OCI-LY7 (cell line): ENCODE measurements around the gene ELOVL1. TPM values are rescaled to one million over a fixed set of nuclear protein-coding genes. Genes with fewer than 3 reads are reported as not detected.

Experiments used
- BruUV-seq: library from RNA; stranded (reverse); fragments of 400-500 nt; replicated peaks from 2 replicates; lab custom pipeline; 2021; lab: Mats Ljungman, UMichigan
- CTCF ChIA-PET: fragments of 300-600 bp; sonication (Branson Sonifier 250); formaldehyde crosslinking; loops from one replicate; lab custom pipeline; 2022; ENCODE audit warnings: antibody characterized with exemption; ENCODE audit not compliant: unreplicated experiment; lab: Charles Lee
- POLR2A ChIA-PET: fragments of 300-600 bp; sonication (Branson Sonifier 250); formaldehyde crosslinking; loops from one replicate; lab custom pipeline; 2022; ENCODE audit warnings: antibody characterized with exemption; lab: Charles Lee
- DNase-seq: peaks from one replicate; pipeline ENCODE4 v3.0.0-alpha.2; 2015; ENCODE audit warnings: low spot score
- H2AFZ ChIP-seq: fragments of 200-600 bp; sonication (generic), shearing (Covaris generic); 2 replicates; pipeline ENCODE4 v1.6.1; 2014; ENCODE audit warnings: mild to moderate bottlenecking, antibody characterized with exemption, low read length, moderate library complexity
- H3K27ac ChIP-seq: fragments of 200-600 bp; sonication (generic); 2 replicates; pipeline ENCODE4 v1.5.1; 2014; ENCODE audit warnings: mixed run types, low read depth, mild to moderate bottlenecking, moderate library complexity, low read length, inconsistent platforms; ENCODE audit not compliant: poor library complexity, severe bottlenecking
- H3K36me3 ChIP-seq: fragments of 200-600 bp; sonication (generic); 2 replicates; pipeline ENCODE4 v1.6.1; 2014; ENCODE audit warnings: mild to moderate bottlenecking, antibody characterized with exemption, low read length, moderate library complexity, mixed read lengths; ENCODE audit not compliant: insufficient read depth
- H3K4me1 ChIP-seq: fragments of 200-600 bp; sonication (generic); 2 replicates; pipeline ENCODE4 v1.5.1; 2014; ENCODE audit warnings: mild to moderate bottlenecking, low read length; ENCODE audit not compliant: insufficient read depth, poor library complexity, severe bottlenecking
- H3K4me2 ChIP-seq: fragments of 200-600 bp; sonication (generic); 2 replicates; pipeline ENCODE4 v1.6.1; 2014; ENCODE audit warnings: mild to moderate bottlenecking, low read length
- H3K4me3 ChIP-seq: fragments of 200-600 bp; sonication (generic); 2 replicates; pipeline ENCODE4 v1.5.1; 2014; ENCODE audit warnings: mild to moderate bottlenecking, low read depth, low read length; ENCODE audit not compliant: poor library complexity, severe bottlenecking
- H3K79me2 ChIP-seq: fragments of 200-600 bp; sonication (generic); 2 replicates; pipeline ENCODE4 v1.6.1; 2016; ENCODE audit warnings: low read depth, mild to moderate bottlenecking, low read length, moderate library complexity, mixed read lengths; ENCODE audit not compliant: insufficient read depth
- H3K9me2 ChIP-seq: fragments of 200-600 bp; sonication (generic); 2 replicates; pipeline ENCODE4 v1.6.1; 2016; ENCODE audit warnings: mild to moderate bottlenecking, low read length, mixed read lengths; ENCODE audit not compliant: insufficient read depth
- H3K9me3 ChIP-seq: fragments of 200-600 bp; sonication (generic); 2 replicates; pipeline ENCODE4 v1.6.1; 2014; ENCODE audit warnings: mild to moderate bottlenecking, mixed run types, low read length, mixed read lengths
- H4K20me1 ChIP-seq: fragments of 200-600 bp; sonication (generic); 2 replicates; pipeline ENCODE4 v1.6.1; 2014; ENCODE audit warnings: mild to moderate bottlenecking, antibody characterized with exemption, low read length, moderate library complexity, mixed read lengths; ENCODE audit not compliant: insufficient read depth
- EZH2phosphoT487 ChIP-seq: fragments of 200-600 bp; sonication (generic); IDR thresholded peaks from 2 replicates; pipeline ENCODE4 v1.6.1; 2018; ENCODE audit warnings: low read depth, borderline replicate concordance, mild to moderate bottlenecking, mixed run types, antibody characterized with exemption, low read length, moderate library complexity, mixed read lengths
- intact Hi-C: fragments of 100-400 bp; cut with micrococcal nuclease; formaldehyde crosslinking; loops from one replicate; pipeline ENCODE4 v1.10.0; 2022; ENCODE audit not compliant: unreplicated experiment
- total RNA-seq, 2 experiments: library from RNA; depleted of rRNA in 1 of 2; stranded (reverse); fragments of >200 nt in 1 of 2; shearing (Covaris generic) in 1 of 2; gene quantifications; 2 replicates each; pipeline ENCODE4 v1.2.3, GENCODE V29; 2014 to 2022
- TF ChIP-seq, protein P1 (sequence below): fragments of 200-600 bp; sonication (generic); conservative IDR thresholded peaks from 2 replicates; pipeline ENCODE4 v1.5.1; 2014; ENCODE audit warnings: mild to moderate bottlenecking, antibody characterized with exemption, low read length, moderate library complexity, mixed read lengths

ELOVL1 gene
- total RNA-seq, 2 experiments from 2014 or later = 35.9 to 43.9 TPM

GRCh38 chr1:43340559-43340958 is 27.3 kb downstream of the ELOVL1 start:
- no peak for TF ChIP-seq EZH2phosphoT487
- TF ChIP-seq, protein P1, sequence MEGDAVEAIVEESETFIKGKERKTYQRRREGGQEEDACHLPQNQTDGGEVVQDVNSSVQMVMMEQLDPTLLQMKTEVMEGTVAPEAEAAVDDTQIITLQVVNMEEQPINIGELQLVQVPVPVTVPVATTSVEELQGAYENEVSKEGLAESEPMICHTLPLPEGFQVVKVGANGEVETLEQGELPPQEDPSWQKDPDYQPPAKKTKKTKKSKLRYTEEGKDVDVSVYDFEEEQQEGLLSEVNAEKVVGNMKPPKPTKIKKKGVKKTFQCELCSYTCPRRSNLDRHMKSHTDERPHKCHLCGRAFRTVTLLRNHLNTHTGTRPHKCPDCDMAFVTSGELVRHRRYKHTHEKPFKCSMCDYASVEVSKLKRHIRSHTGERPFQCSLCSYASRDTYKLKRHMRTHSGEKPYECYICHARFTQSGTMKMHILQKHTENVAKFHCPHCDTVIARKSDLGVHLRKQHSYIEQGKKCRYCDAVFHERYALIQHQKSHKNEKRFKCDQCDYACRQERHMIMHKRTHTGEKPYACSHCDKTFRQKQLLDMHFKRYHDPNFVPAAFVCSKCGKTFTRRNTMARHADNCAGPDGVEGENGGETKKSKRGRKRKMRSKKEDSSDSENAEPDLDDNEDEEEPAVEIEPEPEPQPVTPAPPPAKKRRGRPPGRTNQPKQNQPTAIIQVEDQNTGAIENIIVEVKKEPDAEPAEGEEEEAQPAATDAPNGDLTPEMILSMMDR = no peak
- BruUV-seq = no TSS peak
- Histone ChIP-seq H3K4me1 (no peaks in the 10 kb centered on the region), H4K20me1 (no peaks in the 10 kb centered on the region), H3K27ac (no peak overlapping the region), H3K36me3 (no peaks in the 10 kb centered on the region), H3K9me2 (no peaks in the 10 kb centered on the region), H3K4me2 (no peak overlapping the region), H3K79me2 (no peaks in the 10 kb centered on the region), H3K9me3 (no peaks in the 10 kb centered on the region), H3K4me3 (no peak overlapping the region), H2AFZ (no peak overlapping the region)
- no peak for DNase-seq
- intact Hi-C loops = no loop called here
- CTCF ChIA-PET = no interaction called here
- POLR2A ChIA-PET = no interaction called here

- intact Hi-C loops = no loop called here
- H3K9me3 ChIP-seq = no peaks in the 10 kb centered on the region
- no peak for DNase-seq
- no peaks in the 10 kb centered on the region for H3K9me2 ChIP-seq
- BruUV-seq = no TSS peak
- no peaks in the 10 kb centered on the region for H3K79me2 ChIP-seq
- no peaks in the 10 kb centered on the region for H3K36me3 ChIP-seq
- no peak for TF ChIP-seq EZH2phosphoT487
- TF ChIP-seq, protein P1 = no peak
- CTCF ChIA-PET = no interaction called here
- no peak overlapping the region for H2AFZ ChIP-seq
- H3K4me3 ChIP-seq = no peak overlapping the region
- no peaks in the 10 kb centered on the region for H4K20me1 ChIP-seq
- H3K4me2 ChIP-seq = no peak overlapping the region
- H3K4me1 ChIP-seq = no peaks in the 10 kb centered on the region
- POLR2A ChIA-PET = no interaction called here
- H3K27ac ChIP-seq = no peak overlapping the region
Observed at GRCh38 chr1:43339584-43340232, 28.1 kb downstream of the ELOVL1 start.

DNA sequence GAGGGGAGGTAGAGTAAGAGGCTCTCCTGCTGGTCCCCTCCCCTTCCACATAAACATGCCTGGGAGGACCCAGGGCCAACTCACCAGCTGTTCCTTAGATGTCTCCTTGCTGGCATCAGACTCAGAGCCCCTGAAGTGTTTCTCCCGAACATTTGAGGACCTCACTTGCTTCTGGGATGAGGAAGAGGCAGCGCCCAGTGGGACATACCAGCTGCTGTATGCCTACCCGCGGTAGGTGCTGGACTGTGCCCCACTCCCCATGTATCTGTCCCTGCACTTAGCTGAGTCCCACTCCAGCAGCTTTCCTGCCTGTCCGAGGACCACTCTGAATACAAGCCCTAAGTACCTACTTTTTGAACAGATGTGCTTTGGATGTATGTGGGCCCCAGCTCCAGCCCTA is 29.8 kb downstream of the ELOVL1 start:
- H3K4me1 ChIP-seq = no peaks in the 10 kb centered on the region
- POLR2A ChIA-PET = no interaction called here
- H3K36me3 ChIP-seq = no peaks in the 10 kb centered on the region
- CTCF ChIA-PET = no interaction called here
- intact Hi-C loops = no loop called here
- no peaks in the 10 kb centered on the region for H3K79me2 ChIP-seq
- no peaks in the 10 kb centered on the region for H3K9me3 ChIP-seq
- no peak overlapping the region for H3K27ac ChIP-seq
- no peak overlapping the region for H3K4me2 ChIP-seq
- no peaks in the 10 kb centered on the region for H3K9me2 ChIP-seq
- DNase-seq = no peak
- no TSS peak for BruUV-seq
- no peaks in the 10 kb centered on the region for H4K20me1 ChIP-seq
- no peak overlapping the region for H3K4me3 ChIP-seq
- TF ChIP-seq, protein P1 = no peak
- no peak for TF ChIP-seq EZH2phosphoT487
- no peak overlapping the region for H2AFZ ChIP-seq
